H9 (cell line): ENCODE data around the gene BMP7. TPM values are rescaled to one million over a fixed set of nuclear protein-coding genes. Genes with fewer than 3 reads are reported as not detected.

ENCODE experiments used
- DNase-seq: peaks from one replicate; pipeline ENCODE4 v3.0.0-alpha.2; 2017
- H2AFZ ChIP-seq: one replicate; pipeline ENCODE4 v1.6.1; 2013; ENCODE audit warnings: mild to moderate bottlenecking, low read length, control low read depth, moderate library complexity
- H2AK5ac ChIP-seq: 2 replicates; pipeline ENCODE4 v1.6.1; 2013; ENCODE audit warnings: low read length, control low read depth, mixed read lengths; ENCODE audit not compliant: insufficient read length
- H2BK120ac ChIP-seq: one replicate; pipeline ENCODE4 v1.6.1; 2013; ENCODE audit warnings: low read depth, mild to moderate bottlenecking, low read length, control low read depth, inconsistent platforms; ENCODE audit not compliant: poor library complexity, severe bottlenecking
- H2BK12ac ChIP-seq: 2 replicates; pipeline ENCODE4 v1.6.1; 2013; ENCODE audit warnings: low read length, control low read depth, mixed read lengths, low read depth; ENCODE audit not compliant: insufficient read length
- H2BK15ac ChIP-seq: 2 replicates; pipeline ENCODE4 v1.6.1; 2013; ENCODE audit warnings: low read depth, low read length, control low read depth
- H2BK20ac ChIP-seq: one replicate; pipeline ENCODE4 v1.6.1; 2013; ENCODE audit warnings: low read depth, mild to moderate bottlenecking, low read length, control low read depth, inconsistent platforms; ENCODE audit not compliant: poor library complexity, severe bottlenecking
- H2BK5ac ChIP-seq: 2 replicates; pipeline ENCODE4 v1.6.1; 2013; ENCODE audit warnings: low read length, control low read depth, mixed read lengths; ENCODE audit not compliant: insufficient read length
- H3K14ac ChIP-seq: 2 replicates; pipeline ENCODE4 v1.6.1; 2013; ENCODE audit warnings: low read length, control low read depth; ENCODE audit not compliant: insufficient read depth
- H3K18ac ChIP-seq: 2 replicates; pipeline ENCODE4 v1.6.1; 2013; ENCODE audit warnings: low read depth, mild to moderate bottlenecking, mixed read lengths, low read length, control low read depth; ENCODE audit not compliant: insufficient read length
- H3K23ac ChIP-seq: 2 replicates; pipeline ENCODE4 v1.6.1; 2013; ENCODE audit warnings: low read length, control low read depth, mixed read lengths, low read depth; ENCODE audit not compliant: insufficient read length
- H3K23me2 ChIP-seq: 2 replicates; pipeline ENCODE4 v1.6.1; 2013; ENCODE audit warnings: low read depth, mild to moderate bottlenecking, mixed read lengths, low read length, control low read depth; ENCODE audit not compliant: insufficient read length, poor library complexity, severe bottlenecking
- H3K27ac ChIP-seq: 2 replicates; pipeline ENCODE4 v1.5.1; 2013; ENCODE audit warnings: low read length, control low read depth, mixed read lengths, low read depth; ENCODE audit not compliant: insufficient read length
- H3K27me3 ChIP-seq: 2 replicates; pipeline ENCODE4 v1.6.1; 2013; ENCODE audit warnings: low read length, control low read depth, inconsistent platforms; ENCODE audit not compliant: insufficient read depth
- H3K4ac ChIP-seq: 2 replicates; pipeline ENCODE4 v1.6.1; 2013; ENCODE audit warnings: low read depth, mild to moderate bottlenecking, control low read depth, inconsistent platforms, low read length, moderate library complexity
- H3K4me1 ChIP-seq: 2 replicates; pipeline ENCODE4 v1.6.1; 2013; ENCODE audit warnings: low read length, control low read depth, inconsistent platforms; ENCODE audit not compliant: insufficient read depth
- H3K4me2 ChIP-seq: 2 replicates; pipeline ENCODE4 v1.6.1; 2013; ENCODE audit warnings: low read length, control low read depth, mixed read lengths; ENCODE audit not compliant: insufficient read length, insufficient read depth
- H3K56ac ChIP-seq: 2 replicates; pipeline ENCODE4 v1.6.1; 2013; ENCODE audit warnings: low read depth, mild to moderate bottlenecking, mixed read lengths, low read length, control low read depth; ENCODE audit not compliant: insufficient read length
- H3K79me1 ChIP-seq: 2 replicates; pipeline ENCODE4 v1.6.1; 2013; ENCODE audit warnings: low read depth, mild to moderate bottlenecking, moderate library complexity, low read length, control low read depth, inconsistent platforms; ENCODE audit not compliant: insufficient read depth, poor library complexity, severe bottlenecking
- H3K79me2 ChIP-seq: 2 replicates; pipeline ENCODE4 v1.6.1; 2013; ENCODE audit warnings: low read length, control low read depth, inconsistent platforms; ENCODE audit not compliant: insufficient read depth
- H3K9ac ChIP-seq: 2 replicates; pipeline ENCODE4 v1.6.1; 2013; ENCODE audit warnings: low read length, control low read depth, mixed read lengths; ENCODE audit not compliant: insufficient read length; ENCODE audit errors: extremely low read depth
- H3K9me3 ChIP-seq: one replicate; pipeline ENCODE4 v1.6.1; 2013; ENCODE audit warnings: low read depth, low read length, inconsistent platforms; ENCODE audit not compliant: control insufficient read depth
- H3T11ph ChIP-seq: one replicate; pipeline ENCODE4 v1.6.1; 2013; ENCODE audit warnings: mild to moderate bottlenecking, low read length, control low read depth, inconsistent platforms
- H4K20me1 ChIP-seq: one replicate; pipeline ENCODE4 v1.6.1; 2013; ENCODE audit not compliant: control insufficient read depth, insufficient read length, insufficient read depth
- H4K5ac ChIP-seq: 2 replicates; pipeline ENCODE4 v1.6.1; 2013; ENCODE audit warnings: low read depth, mild to moderate bottlenecking, mixed read lengths, low read length, control low read depth; ENCODE audit not compliant: insufficient read length
- H4K8ac ChIP-seq: replicated peaks from 2 replicates; pipeline ENCODE4 v1.6.1; 2013; ENCODE audit warnings: low read length, control low read depth, mixed read lengths, low read depth; ENCODE audit not compliant: insufficient read length
- H4K91ac ChIP-seq: 2 replicates; pipeline ENCODE4 v1.6.1; 2013; ENCODE audit warnings: low read depth, mild to moderate bottlenecking, moderate library complexity, mixed read lengths, low read length, control low read depth; ENCODE audit not compliant: insufficient read length
- H3K27ac Mint-ChIP-seq, 3 experiments: 2 replicates in 2 of 3; 3 replicates in 1 of 3; pipeline ENCODE4 v1.8.0; 2020 to 2021; ENCODE audit warnings: mixed read lengths in 3 of 3, mild to moderate bottlenecking in 1 of 3, moderate library complexity in 1 of 3
- H3K27me3 Mint-ChIP-seq: 2 replicates; pipeline ENCODE4 v1.8.0; 2021; ENCODE audit warnings: low read depth, mild to moderate bottlenecking, moderate library complexity, mixed read lengths
- H3K36me3 Mint-ChIP-seq, 3 experiments: 2 replicates in 2 of 3; 3 replicates in 1 of 3; pipeline ENCODE4 v1.8.0; 2020 to 2021; ENCODE audit warnings: low read depth in 3 of 3, mixed read lengths in 3 of 3; ENCODE audit not compliant: insufficient read depth in 1 of 3
- H3K4me1 Mint-ChIP-seq, 2 experiments: 2 replicates each; pipeline ENCODE4 v1.8.0; 2020; ENCODE audit warnings: mixed read lengths in 2 of 2
- H3K4me3 Mint-ChIP-seq, 2 experiments: 2 replicates in 1 of 2; 3 replicates in 1 of 2; pipeline ENCODE4 v1.8.0; 2020 to 2021; ENCODE audit warnings: mild to moderate bottlenecking in 2 of 2, mixed read lengths in 2 of 2, moderate library complexity in 1 of 2
- H3K9me3 Mint-ChIP-seq, 2 experiments: 2 replicates in 1 of 2; 3 replicates in 1 of 2; pipeline ENCODE4 v1.8.0; 2020; ENCODE audit warnings: mild to moderate bottlenecking in 2 of 2, mixed read lengths in 2 of 2, moderate library complexity in 1 of 2
- WGBS: extraction: QIAGEN DNeasy Blood & Tissue Kit; methylation state at CpG from one replicate; pipeline ENCODE4 v1.1.7; 2013; ENCODE audit warnings: missing lambda C conversion rate, low lambda C conversion rate, mixed read lengths; ENCODE audit not compliant: insufficient read length; ENCODE audit errors: extremely low coverage; 5-methylcytosine and 5-hydroxymethylcytosine counted together
- total RNA-seq: library from RNA; stranded (reverse); gene quantifications from 2 replicates; pipeline ENCODE4 v1.2.1, GENCODE V29; 2021
- TF ChIP-seq, protein P1 (sequence below): fragments of 200-600 bp; sonication (generic); conservative IDR thresholded peaks from 3 replicates; pipeline ENCODE4 v1.8.0; 2021; ENCODE audit warnings: antibody characterized with exemption, mild to moderate bottlenecking

Gene BMP7
- total RNA-seq, 1 experiment from 2014 or later = 17.7 TPM

DNA sequence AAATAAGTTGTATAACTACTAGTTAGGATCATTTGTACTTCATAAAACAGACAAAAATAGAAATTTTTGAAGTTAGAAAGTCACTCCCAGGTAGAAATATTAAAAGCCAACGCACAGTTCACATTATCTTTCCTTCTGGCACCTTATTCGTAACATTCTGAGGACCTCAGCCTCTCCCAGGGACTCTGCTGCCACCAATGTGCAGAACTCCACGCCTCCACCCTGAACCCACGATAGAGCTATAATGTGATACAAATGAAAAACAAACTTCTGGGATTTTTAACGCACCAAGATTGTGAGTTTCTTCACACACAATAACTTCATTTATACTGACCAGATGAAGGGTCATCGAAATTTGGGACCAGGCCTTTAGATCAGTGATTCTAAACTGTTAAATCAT, 9.5 kb downstream of the BMP7 start:
- TF ChIP-seq, protein P1, sequence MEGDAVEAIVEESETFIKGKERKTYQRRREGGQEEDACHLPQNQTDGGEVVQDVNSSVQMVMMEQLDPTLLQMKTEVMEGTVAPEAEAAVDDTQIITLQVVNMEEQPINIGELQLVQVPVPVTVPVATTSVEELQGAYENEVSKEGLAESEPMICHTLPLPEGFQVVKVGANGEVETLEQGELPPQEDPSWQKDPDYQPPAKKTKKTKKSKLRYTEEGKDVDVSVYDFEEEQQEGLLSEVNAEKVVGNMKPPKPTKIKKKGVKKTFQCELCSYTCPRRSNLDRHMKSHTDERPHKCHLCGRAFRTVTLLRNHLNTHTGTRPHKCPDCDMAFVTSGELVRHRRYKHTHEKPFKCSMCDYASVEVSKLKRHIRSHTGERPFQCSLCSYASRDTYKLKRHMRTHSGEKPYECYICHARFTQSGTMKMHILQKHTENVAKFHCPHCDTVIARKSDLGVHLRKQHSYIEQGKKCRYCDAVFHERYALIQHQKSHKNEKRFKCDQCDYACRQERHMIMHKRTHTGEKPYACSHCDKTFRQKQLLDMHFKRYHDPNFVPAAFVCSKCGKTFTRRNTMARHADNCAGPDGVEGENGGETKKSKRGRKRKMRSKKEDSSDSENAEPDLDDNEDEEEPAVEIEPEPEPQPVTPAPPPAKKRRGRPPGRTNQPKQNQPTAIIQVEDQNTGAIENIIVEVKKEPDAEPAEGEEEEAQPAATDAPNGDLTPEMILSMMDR = no peak
- H3K4me1 ChIP-seq = peaks cover 15% of the 10 kb centered on the region
- no peak overlapping the region for H2BK120ac ChIP-seq
- H3K4me1 Mint-ChIP-seq = peaks cover 65 to 70% of the 10 kb centered on the region in 2 experiments
- H3K9ac ChIP-seq = no peak overlapping the region
- H4K20me1 ChIP-seq = no peaks in the 10 kb centered on the region
- no peak overlapping the region for H4K8ac ChIP-seq
- no peak overlapping the region for H3K23ac ChIP-seq
- H3K79me1 ChIP-seq = no peaks in the 10 kb centered on the region
- no peak overlapping the region for H4K5ac ChIP-seq
- no peak overlapping the region for H2AFZ ChIP-seq
- H3K23me2 ChIP-seq = no peaks in the 10 kb centered on the region
- H2BK15ac ChIP-seq = no peak overlapping the region
- no peak overlapping the region for H3K14ac ChIP-seq
- no peak overlapping the region for H2BK12ac ChIP-seq
- no peak overlapping the region for H3K27ac ChIP-seq
- H4K91ac ChIP-seq = no peak overlapping the region
- H2BK5ac ChIP-seq = no peak overlapping the region
- no peak overlapping the region for H3K4ac ChIP-seq
- H3K27me3 Mint-ChIP-seq = peaks cover 8% of the 10 kb centered on the region
- no CpG with 5 or more reads among the region's 6 CpGs for WGBS
- no peak overlapping the region for H3T11ph ChIP-seq
- H3K9me3 ChIP-seq = no peaks in the 10 kb centered on the region
- no peak overlapping the region for H3K18ac ChIP-seq
- no peaks in the 10 kb centered on the region for H3K9me3 Mint-ChIP-seq
- no peak overlapping the region for H3K4me3 Mint-ChIP-seq
- H3K27ac Mint-ChIP-seq = no peak overlapping the region
- H2BK20ac ChIP-seq = no peak overlapping the region
- H3K27me3 ChIP-seq = peaks cover 6% of the 10 kb centered on the region; the same call in 1 of the 2 replicates
- H3K36me3 Mint-ChIP-seq = no peaks in the 10 kb centered on the region; a peak in 1 of 7 replicates
- no peak overlapping the region for H2AK5ac ChIP-seq
- H3K56ac ChIP-seq = no peak overlapping the region
- no peaks in the 10 kb centered on the region for H3K79me2 ChIP-seq
- H3K4me2 ChIP-seq = no peak overlapping the region
- DNase-seq = no peak
